Retinal pigment epithelial cell (primary cell): Measurements from ENCODE around the gene YWHAB.
"Not testable (repeated sequence)": the region's sequence is repeated elsewhere in the genome, so short reads cannot be mapped to it uniquely, and the experiment has no call there.

Source experiments
- DNase-seq: peaks from one replicate; pipeline ENCODE4 v3.0.0-alpha.2; 2010; ENCODE audit warnings: low read depth
- H3K4me3 ChIP-seq: 2 replicates; pipeline ENCODE4 v1.5.1; 2011; ENCODE audit warnings: mild to moderate bottlenecking, low read length, control low read depth, moderate library complexity
- CTCF ChIP-seq: conservative IDR thresholded peaks from 2 replicates; pipeline ENCODE4 v1.5.1; 2011; ENCODE audit warnings: low read depth, low read length, control low read depth, inconsistent platforms

YWHAB gene

GRCh38 chr20:44869471-44869870, 16.0 kb upstream of the YWHAB start:
- TF ChIP-seq CTCF: no peak
- no peak for DNase-seq
- no peak overlapping the region for H3K4me3 ChIP-seq

GRCh38 chr20:44882360-44882759, 3.1 kb upstream of the YWHAB start:
- DNase-seq, H3K4me3 ChIP-seq: not testable (repeated sequence)

- TF ChIP-seq CTCF: no peak
- H3K4me3 ChIP-seq: no peak overlapping the region
- DNase-seq: no peak
Measured at GRCh38 chr20:44883214-44883902, 2.1 kb upstream of the YWHAB start.

- H3K4me3 ChIP-seq: peak overlapping the region; percentile 58
- no peak for DNase-seq
- TF ChIP-seq CTCF: no peak
Measured at GRCh38 chr20:44884907-44885391, 556 bp upstream of the YWHAB start.

- TF ChIP-seq CTCF: no peak
- peak overlapping the region; percentile 98 for H3K4me3 ChIP-seq
- DNase-seq: no peak
Measured at GRCh38 chr20:44886266-44886651, 754 bp downstream of the YWHAB start.

GRCh38 chr20:44886828-44887227, 1.3 kb downstream of the YWHAB start:
- DNase-seq: no peak
- TF ChIP-seq CTCF: no peak
- H3K4me3 ChIP-seq: peak overlapping the region; percentile 98

- DNase-seq: no peak
- TF ChIP-seq CTCF: no peak
- peak overlapping the region; percentile 98 for H3K4me3 ChIP-seq
Measured at GRCh38 chr20:44887466-44887865, 2.0 kb downstream of the YWHAB start.
